ENCODE measurements around the gene RBM42.
"Not testable (repeated sequence)": the region's sequence is repeated elsewhere in the genome, so short reads cannot be mapped to it uniquely, and the experiment has no call there.

GRCh38 chr19:35595026-35595425 lies 33.8 kb upstream of the RBM42 start:
- TF ChIP-seq, protein P1, sequence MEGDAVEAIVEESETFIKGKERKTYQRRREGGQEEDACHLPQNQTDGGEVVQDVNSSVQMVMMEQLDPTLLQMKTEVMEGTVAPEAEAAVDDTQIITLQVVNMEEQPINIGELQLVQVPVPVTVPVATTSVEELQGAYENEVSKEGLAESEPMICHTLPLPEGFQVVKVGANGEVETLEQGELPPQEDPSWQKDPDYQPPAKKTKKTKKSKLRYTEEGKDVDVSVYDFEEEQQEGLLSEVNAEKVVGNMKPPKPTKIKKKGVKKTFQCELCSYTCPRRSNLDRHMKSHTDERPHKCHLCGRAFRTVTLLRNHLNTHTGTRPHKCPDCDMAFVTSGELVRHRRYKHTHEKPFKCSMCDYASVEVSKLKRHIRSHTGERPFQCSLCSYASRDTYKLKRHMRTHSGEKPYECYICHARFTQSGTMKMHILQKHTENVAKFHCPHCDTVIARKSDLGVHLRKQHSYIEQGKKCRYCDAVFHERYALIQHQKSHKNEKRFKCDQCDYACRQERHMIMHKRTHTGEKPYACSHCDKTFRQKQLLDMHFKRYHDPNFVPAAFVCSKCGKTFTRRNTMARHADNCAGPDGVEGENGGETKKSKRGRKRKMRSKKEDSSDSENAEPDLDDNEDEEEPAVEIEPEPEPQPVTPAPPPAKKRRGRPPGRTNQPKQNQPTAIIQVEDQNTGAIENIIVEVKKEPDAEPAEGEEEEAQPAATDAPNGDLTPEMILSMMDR (IDR thresholded peaks at IDR 0.05; ENCODE audit: low read depth, low read length, poor library complexity, severe bottlenecking), result not testable (repeated sequence)
- not testable (repeated sequence) for TF ChIP-seq EZH2phosphoT487 (IDR thresholded peaks at IDR 0.05; ENCODE audit: borderline replicate concordance, low read length)

Data from DOHH2 (cell line).